Neural cell (in vitro differentiated cells): ENCODE results near the gene MAD1L1. TPM values are rescaled to one million over a fixed set of nuclear protein-coding genes. Genes with fewer than 3 reads are reported as not detected.

Source experiments
- H2AFZ ChIP-seq: fragments of 200-600, 300-800 bp; sonication (generic), shearing (Covaris generic); 2 replicates; pipeline ENCODE4 v1.6.0; 2014; ENCODE audit warnings: low read depth, mild to moderate bottlenecking, antibody characterized with exemption, low read length, moderate library complexity
- H3F3A ChIP-seq: fragments of 200-600 bp; shearing (Covaris generic); 2 replicates; pipeline ENCODE4 v1.6.1; 2016; ENCODE audit warnings: mild to moderate bottlenecking, moderate library complexity, mixed read lengths, antibody characterized with exemption, low read length; ENCODE audit not compliant: insufficient read depth, poor library complexity, severe bottlenecking
- H3K27ac ChIP-seq: fragments of 200-600, 300-800 bp; sonication (generic), shearing (Covaris generic); 2 replicates; pipeline ENCODE4 v1.5.1; 2014; ENCODE audit warnings: mild to moderate bottlenecking, low read length, moderate library complexity
- H3K27me3 ChIP-seq: fragments of 300-800, 200-600 bp; sonication (generic), shearing (Covaris generic); 2 replicates; pipeline ENCODE4 v1.6.0; 2014; ENCODE audit warnings: mild to moderate bottlenecking, low read depth, low read length, moderate library complexity; ENCODE audit not compliant: insufficient read depth
- H3K36me3 ChIP-seq: fragments of 300-800, 200-600 bp; sonication (generic), shearing (Covaris generic); 2 replicates; pipeline ENCODE4 v1.5.1; 2014; ENCODE audit warnings: mild to moderate bottlenecking, antibody characterized with exemption, low read length, moderate library complexity; ENCODE audit not compliant: insufficient read depth
- H3K4me2 ChIP-seq: fragments of 300-800, 200-600 bp; sonication (generic), shearing (Covaris generic); 2 replicates; pipeline ENCODE4 v1.6.0; 2014; ENCODE audit warnings: mild to moderate bottlenecking, low read length
- H3K4me3 ChIP-seq: fragments of 300-800, 200-600 bp; sonication (generic), shearing (Covaris generic); 2 replicates; pipeline ENCODE4 v1.5.1; 2014; ENCODE audit warnings: mild to moderate bottlenecking, low read length, moderate library complexity
- H3K79me2 ChIP-seq: fragments of 200-600 bp; shearing (Covaris generic); replicated peaks from 2 replicates; pipeline ENCODE4 v1.6.0; 2014; ENCODE audit warnings: mild to moderate bottlenecking, low read length, moderate library complexity; ENCODE audit not compliant: insufficient read depth
- H3K9ac ChIP-seq: fragments of 300-800, 200-600 bp; sonication (generic), shearing (Covaris generic); 2 replicates; pipeline ENCODE4 v1.6.1; 2016; ENCODE audit warnings: mild to moderate bottlenecking, low read length, mixed read lengths
- H3K9me2 ChIP-seq: fragments of 200-600 bp; shearing (Covaris generic); 2 replicates; pipeline ENCODE4 v1.6.1; 2016; ENCODE audit warnings: mild to moderate bottlenecking, low read length, mixed read lengths; ENCODE audit not compliant: insufficient read depth
- H3K9me3 ChIP-seq: fragments of 200-600, 300-800 bp; sonication (generic), shearing (Covaris generic); 2 replicates; pipeline ENCODE4 v1.6.1; 2016; ENCODE audit warnings: mild to moderate bottlenecking, mixed run types, low read length, moderate library complexity, mixed read lengths
- H4K20me1 ChIP-seq: fragments of 200-600 bp; shearing (Covaris generic); 2 replicates; pipeline ENCODE4 v1.6.1; 2016; ENCODE audit warnings: mild to moderate bottlenecking, mixed run types; ENCODE audit not compliant: insufficient read depth
- EP300 ChIP-seq: fragments of 450-650 bp; conservative IDR thresholded peaks from 2 replicates; pipeline ENCODE4 v1.6.1; 2014; ENCODE audit warnings: antibody characterized with exemption, mild to moderate bottlenecking, moderate library complexity; ENCODE audit not compliant: poor library complexity, severe bottlenecking
- EZH2 ChIP-seq: fragments of 200-600, 300-800 bp; shearing (Covaris generic), sonication (generic); IDR thresholded peaks from 2 replicates; pipeline ENCODE4 v1.6.1; 2014; ENCODE audit warnings: antibody characterized with exemption, low read length, borderline replicate concordance, mild to moderate bottlenecking; ENCODE audit not compliant: insufficient read depth, poor library complexity, severe bottlenecking
- MXI1 ChIP-seq: fragments of 450-650 bp; conservative IDR thresholded peaks from 2 replicates; pipeline ENCODE4 v1.6.1; 2014; ENCODE audit warnings: antibody characterized with exemption, mild to moderate bottlenecking; ENCODE audit not compliant: poor library complexity, severe bottlenecking
- POLR2AphosphoS5 ChIP-seq: IDR thresholded peaks from 2 replicates; pipeline ENCODE4 v1.6.1; 2012
- RAD21 ChIP-seq: fragments of 450-650 bp; conservative IDR thresholded peaks from 2 replicates; pipeline ENCODE4 v1.6.1; 2014; ENCODE audit warnings: antibody characterized with exemption, mild to moderate bottlenecking, moderate library complexity
- REST ChIP-seq: IDR thresholded peaks from 2 replicates; pipeline ENCODE4 v1.6.1; 2012; ENCODE audit warnings: borderline replicate concordance
- SMC3 ChIP-seq: fragments of 450-650 bp; conservative IDR thresholded peaks from 2 replicates; pipeline ENCODE4 v1.6.1; 2014; ENCODE audit warnings: antibody characterized with exemption, mild to moderate bottlenecking, moderate library complexity; ENCODE audit not compliant: poor library complexity
- TAF1 ChIP-seq: IDR thresholded peaks from 2 replicates; pipeline ENCODE4 v1.6.1; 2012; ENCODE audit warnings: low read depth
- polyA plus RNA-seq: library from polyadenylated mRNA; depleted of rRNA; stranded (reverse); fragments of >200 nt; gene quantifications from 2 replicates; pipeline ENCODE4 v1.2.3, GENCODE V29; 2014
- TF ChIP-seq, protein P1 (sequence below): fragments of 450-650 bp; IDR thresholded peaks from 2 replicates; pipeline ENCODE4 v1.5.1; 2014; ENCODE audit warnings: antibody characterized with exemption, mild to moderate bottlenecking, moderate library complexity; ENCODE audit not compliant: poor library complexity, severe bottlenecking

MAD1L1 gene
- polyA plus RNA-seq, 1 donor from 2014 or later = 31.4 TPM

DNA sequence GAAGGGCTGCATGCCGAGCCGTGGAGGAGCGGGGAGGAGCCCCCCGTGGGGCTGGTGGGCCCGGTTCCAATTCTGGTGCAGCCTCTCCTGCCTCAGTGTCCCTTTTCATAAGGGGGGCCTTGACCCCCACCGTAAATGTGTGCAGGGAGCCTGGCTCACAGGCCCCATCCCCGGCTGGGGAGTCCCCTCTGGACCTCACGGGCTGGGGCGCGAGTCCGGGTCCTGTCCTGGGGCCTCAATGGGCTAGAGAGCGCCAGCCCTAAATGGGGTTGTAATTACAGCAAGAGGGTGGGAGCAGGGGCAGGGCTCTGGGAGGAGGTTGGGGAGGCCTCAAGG, 359.7 kb downstream of the MAD1L1 start:
- no peak overlapping the region for H2AFZ ChIP-seq
- no peak overlapping the region for H3K9ac ChIP-seq
- H3K27ac ChIP-seq = no peak overlapping the region
- no peaks in the 10 kb centered on the region for H3K79me2 ChIP-seq
- H3K4me2 ChIP-seq = no peak overlapping the region
- H3F3A ChIP-seq = no peaks in the 10 kb centered on the region
- H3K4me3 ChIP-seq = no peak overlapping the region
- H3K9me3 ChIP-seq = no peaks in the 10 kb centered on the region
- no peaks in the 10 kb centered on the region for H3K36me3 ChIP-seq
- TF ChIP-seq EP300 (no peak), RAD21 (no peak), SMC3 (no peak), MXI1 (no peak), EZH2 (no peak), POLR2AphosphoS5 (no peak), REST (no peak), TAF1 (no peak)
- TF ChIP-seq, protein P1, sequence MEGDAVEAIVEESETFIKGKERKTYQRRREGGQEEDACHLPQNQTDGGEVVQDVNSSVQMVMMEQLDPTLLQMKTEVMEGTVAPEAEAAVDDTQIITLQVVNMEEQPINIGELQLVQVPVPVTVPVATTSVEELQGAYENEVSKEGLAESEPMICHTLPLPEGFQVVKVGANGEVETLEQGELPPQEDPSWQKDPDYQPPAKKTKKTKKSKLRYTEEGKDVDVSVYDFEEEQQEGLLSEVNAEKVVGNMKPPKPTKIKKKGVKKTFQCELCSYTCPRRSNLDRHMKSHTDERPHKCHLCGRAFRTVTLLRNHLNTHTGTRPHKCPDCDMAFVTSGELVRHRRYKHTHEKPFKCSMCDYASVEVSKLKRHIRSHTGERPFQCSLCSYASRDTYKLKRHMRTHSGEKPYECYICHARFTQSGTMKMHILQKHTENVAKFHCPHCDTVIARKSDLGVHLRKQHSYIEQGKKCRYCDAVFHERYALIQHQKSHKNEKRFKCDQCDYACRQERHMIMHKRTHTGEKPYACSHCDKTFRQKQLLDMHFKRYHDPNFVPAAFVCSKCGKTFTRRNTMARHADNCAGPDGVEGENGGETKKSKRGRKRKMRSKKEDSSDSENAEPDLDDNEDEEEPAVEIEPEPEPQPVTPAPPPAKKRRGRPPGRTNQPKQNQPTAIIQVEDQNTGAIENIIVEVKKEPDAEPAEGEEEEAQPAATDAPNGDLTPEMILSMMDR = no peak
- H4K20me1 ChIP-seq = no peaks in the 10 kb centered on the region
- H3K9me2 ChIP-seq = no peaks in the 10 kb centered on the region
- no peaks in the 10 kb centered on the region for H3K27me3 ChIP-seq

GRCh38 chr7:1872191-1873069, 360.3 kb downstream of the MAD1L1 start:
- H3K4me2 ChIP-seq = no peak overlapping the region
- H3K4me3 ChIP-seq = no peak overlapping the region
- H3K27me3 ChIP-seq = no peaks in the 10 kb centered on the region
- H4K20me1 ChIP-seq = no peaks in the 10 kb centered on the region
- H3F3A ChIP-seq = no peaks in the 10 kb centered on the region
- H3K9ac ChIP-seq = no peak overlapping the region
- H2AFZ ChIP-seq = no peak overlapping the region
- no peak overlapping the region for H3K27ac ChIP-seq
- H3K9me2 ChIP-seq = no peaks in the 10 kb centered on the region
- no peaks in the 10 kb centered on the region for H3K36me3 ChIP-seq
- no peaks in the 10 kb centered on the region for H3K79me2 ChIP-seq
- no peaks in the 10 kb centered on the region for H3K9me3 ChIP-seq
- TF ChIP-seq, protein P1 = no peak
- TF ChIP-seq TAF1 = no peak
- TF ChIP-seq EZH2 = no peak
- TF ChIP-seq MXI1 = no peak
- TF ChIP-seq REST = no peak
- no peak for TF ChIP-seq RAD21
- no peak for TF ChIP-seq POLR2AphosphoS5
- no peak for TF ChIP-seq EP300
- TF ChIP-seq SMC3 = no peak
